ENCODE data around the gene LRMDA. TPM values are rescaled to one million over a fixed set of nuclear protein-coding genes. Genes with fewer than 3 reads are reported as not detected.

Gene LRMDA
- polyA plus RNA-seq, 2 of the 4 experiments (the other 2 are of a cell fraction), result 4.6 to 5.2 TPM

GRCh38 chr10:75443362-75443761 lies 11.9 kb downstream of the LRMDA start:
- 81% methylated on average over 2 of the region's 2 CpGs for WGBS (ENCODE audit: missing lambda C conversion rate)
- TF ChIP-seq FOSB (CRISPR knock-in tag; IDR thresholded peaks at IDR 0.05), result no peak
- no peak for TF ChIP-seq JUN (IDR thresholded peaks at IDR 0.05)
- TF ChIP-seq BHLHE40 (IDR thresholded peaks at IDR 0.05; ENCODE audit: low read depth, low read length), result no peak
- TF ChIP-seq CBX2 (IDR thresholded peaks at IDR 0.05; ENCODE audit: borderline replicate concordance, low read depth), result no peak
- TF ChIP-seq RFX5 (IDR thresholded peaks at IDR 0.05), result no peak
- no peak for TF ChIP-seq HDAC2 (IDR thresholded peaks at IDR 0.05)
- TF ChIP-seq FOXS1 (CRISPR knock-in tag; IDR thresholded peaks at IDR 0.05), result no peak
- no peak for TF ChIP-seq SMC3 (IDR thresholded peaks at IDR 0.05)
- TF ChIP-seq SREBF2 (IDR thresholded peaks at IDR 0.05), result no peak
- TF ChIP-seq CHD4 (IDR thresholded peaks at IDR 0.05; ENCODE audit: borderline replicate concordance), result no peak
- no peak for TF ChIP-seq KDM1A (IDR thresholded peaks at IDR 0.05; ENCODE audit: low read depth)
- TF ChIP-seq CBX8 (IDR thresholded peaks at IDR 0.05), result no peak
- no peak for TF ChIP-seq HEYL (CRISPR knock-in tag; IDR thresholded peaks at IDR 0.05)
- TF ChIP-seq ESRRA (IDR thresholded peaks at IDR 0.05; ENCODE audit: borderline replicate concordance, low read length), result no peak
- no peak for TF ChIP-seq HMGXB4 (CRISPR knock-in tag; IDR thresholded peaks at IDR 0.05; ENCODE audit: borderline replicate concordance)
- no peak for TF ChIP-seq TP53 (CRISPR knock-in tag; IDR thresholded peaks at IDR 0.05)
- H3K9me3 ChIP-seq, result peaks cover 30% of the 10 kb centered on the region
- no peak overlapping the region for H3K4me3 ChIP-seq
- DNase-seq (ENCODE audit: low read depth in 1 of 2, low spot score in 1 of 2) (no peak), ATAC-seq (no peak), FAIRE-seq (no peak)
- no peak overlapping the region for H3K27ac ChIP-seq
- ChIA-PET CTCF (no interaction called here), POLR2A (no interaction called here)
- H3K4me2 ChIP-seq, result no peak overlapping the region
- no peaks in the 10 kb centered on the region for H3K4me1 ChIP-seq

DNA sequence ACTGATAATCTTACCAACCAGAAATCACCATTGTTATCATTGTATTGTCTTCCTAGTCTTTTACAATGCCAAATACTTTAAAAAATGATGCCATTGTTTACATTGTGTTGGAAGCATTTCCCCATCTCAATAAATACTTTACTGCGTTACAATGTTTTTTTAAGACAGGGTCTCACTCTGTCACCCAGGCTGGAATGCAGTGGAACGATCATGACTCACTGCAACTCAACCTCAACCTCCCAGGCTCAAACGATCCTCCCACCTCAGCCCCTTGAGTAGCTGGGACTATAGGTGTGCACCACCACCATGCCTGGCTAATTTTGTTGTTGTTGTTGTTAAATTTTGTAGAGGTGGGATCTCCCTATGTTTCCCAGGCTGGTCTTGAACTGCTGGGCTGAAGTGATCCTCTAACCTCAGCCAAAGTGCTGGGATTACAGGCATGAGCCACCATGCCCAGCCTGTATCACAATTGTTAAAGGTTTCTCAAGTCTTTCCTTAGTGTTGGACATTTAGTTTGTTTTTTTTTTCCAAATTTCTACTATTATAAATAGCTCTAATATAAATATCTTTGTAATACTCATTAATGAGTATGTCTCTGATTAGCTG lies 13.5 kb downstream of the LRMDA start:
- H3K27ac ChIP-seq, result no peak overlapping the region
- ChIA-PET POLR2A (no interaction called here), CTCF (interaction anchor here (1.5 to 1.8 kb wide), 3 partner anchors 10 to 592 kb away, joined by 5 to 6 read pairs (median 5); no protein-coding TSS in a partner anchor)
- no peak for DNase-seq (ENCODE audit: low read depth in 1 of 2, low spot score in 1 of 2)
- H3K4me1 ChIP-seq, result peaks cover 7% of the 10 kb centered on the region; the same call in 1 of the 3 replicates
- no peak for ATAC-seq
- no peak for TF ChIP-seq HEYL (CRISPR knock-in tag; IDR thresholded peaks at IDR 0.05)
- no peak for TF ChIP-seq MAZ (IDR thresholded peaks at IDR 0.05; ENCODE audit: borderline replicate concordance, low read depth, low read length)
- TF ChIP-seq, protein P1, sequence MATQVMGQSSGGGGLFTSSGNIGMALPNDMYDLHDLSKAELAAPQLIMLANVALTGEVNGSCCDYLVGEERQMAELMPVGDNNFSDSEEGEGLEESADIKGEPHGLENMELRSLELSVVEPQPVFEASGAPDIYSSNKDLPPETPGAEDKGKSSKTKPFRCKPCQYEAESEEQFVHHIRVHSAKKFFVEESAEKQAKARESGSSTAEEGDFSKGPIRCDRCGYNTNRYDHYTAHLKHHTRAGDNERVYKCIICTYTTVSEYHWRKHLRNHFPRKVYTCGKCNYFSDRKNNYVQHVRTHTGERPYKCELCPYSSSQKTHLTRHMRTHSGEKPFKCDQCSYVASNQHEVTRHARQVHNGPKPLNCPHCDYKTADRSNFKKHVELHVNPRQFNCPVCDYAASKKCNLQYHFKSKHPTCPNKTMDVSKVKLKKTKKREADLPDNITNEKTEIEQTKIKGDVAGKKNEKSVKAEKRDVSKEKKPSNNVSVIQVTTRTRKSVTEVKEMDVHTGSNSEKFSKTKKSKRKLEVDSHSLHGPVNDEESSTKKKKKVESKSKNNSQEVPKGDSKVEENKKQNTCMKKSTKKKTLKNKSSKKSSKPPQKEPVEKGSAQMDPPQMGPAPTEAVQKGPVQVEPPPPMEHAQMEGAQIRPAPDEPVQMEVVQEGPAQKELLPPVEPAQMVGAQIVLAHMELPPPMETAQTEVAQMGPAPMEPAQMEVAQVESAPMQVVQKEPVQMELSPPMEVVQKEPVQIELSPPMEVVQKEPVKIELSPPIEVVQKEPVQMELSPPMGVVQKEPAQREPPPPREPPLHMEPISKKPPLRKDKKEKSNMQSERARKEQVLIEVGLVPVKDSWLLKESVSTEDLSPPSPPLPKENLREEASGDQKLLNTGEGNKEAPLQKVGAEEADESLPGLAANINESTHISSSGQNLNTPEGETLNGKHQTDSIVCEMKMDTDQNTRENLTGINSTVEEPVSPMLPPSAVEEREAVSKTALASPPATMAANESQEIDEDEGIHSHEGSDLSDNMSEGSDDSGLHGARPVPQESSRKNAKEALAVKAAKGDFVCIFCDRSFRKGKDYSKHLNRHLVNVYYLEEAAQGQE (IDR thresholded peaks at IDR 0.05), result no peak
- TF ChIP-seq FOXS1 (CRISPR knock-in tag; IDR thresholded peaks at IDR 0.05), result no peak
- TF ChIP-seq USF2 (IDR thresholded peaks at IDR 0.05), result no peak
- TF ChIP-seq EHMT2 (IDR thresholded peaks at IDR 0.05; ENCODE audit: low read depth), result no peak
- TF ChIP-seq JUNB (IDR thresholded peaks at IDR 0.05), result no peak
- no peak for TF ChIP-seq ESRRA (IDR thresholded peaks at IDR 0.05; ENCODE audit: borderline replicate concordance, low read length)
- no peak for TF ChIP-seq HOXA7 (CRISPR knock-in tag; IDR thresholded peaks at IDR 0.05)
- no peak for TF ChIP-seq CEBPB (IDR thresholded peaks at IDR 0.05)
- TF ChIP-seq, protein P2, sequence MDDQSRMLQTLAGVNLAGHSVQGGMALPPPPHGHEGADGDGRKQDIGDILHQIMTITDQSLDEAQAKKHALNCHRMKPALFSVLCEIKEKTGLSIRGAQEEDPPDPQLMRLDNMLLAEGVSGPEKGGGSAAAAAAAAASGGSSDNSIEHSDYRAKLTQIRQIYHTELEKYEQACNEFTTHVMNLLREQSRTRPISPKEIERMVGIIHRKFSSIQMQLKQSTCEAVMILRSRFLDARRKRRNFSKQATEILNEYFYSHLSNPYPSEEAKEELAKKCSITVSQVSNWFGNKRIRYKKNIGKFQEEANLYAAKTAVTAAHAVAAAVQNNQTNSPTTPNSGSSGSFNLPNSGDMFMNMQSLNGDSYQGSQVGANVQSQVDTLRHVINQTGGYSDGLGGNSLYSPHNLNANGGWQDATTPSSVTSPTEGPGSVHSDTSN (IDR thresholded peaks at IDR 0.05), result no peak
- TF ChIP-seq TP53 (CRISPR knock-in tag; IDR thresholded peaks at IDR 0.05), result no peak
- TF ChIP-seq KDM5A (IDR thresholded peaks at IDR 0.05), result no peak
- TF ChIP-seq SREBF2 (IDR thresholded peaks at IDR 0.05), result no peak
- TF ChIP-seq PHF8 (IDR thresholded peaks at IDR 0.05; ENCODE audit: borderline replicate concordance, low read depth), result no peak
- no peak for TF ChIP-seq BHLHE40 (IDR thresholded peaks at IDR 0.05; ENCODE audit: low read depth, low read length)
- no peak for TF ChIP-seq FOSL2 (IDR thresholded peaks at IDR 0.05)
- TF ChIP-seq FOSL2 (CRISPR knock-in tag; IDR thresholded peaks at IDR 0.05), result no peak
- no peak for TF ChIP-seq RFX5 (IDR thresholded peaks at IDR 0.05)
- H3K9me3 ChIP-seq, result peaks cover 30% of the 10 kb centered on the region
- no peak overlapping the region for H3K4me2 ChIP-seq
- 24% methylated on average over 3 of the region's 3 CpGs for WGBS (ENCODE audit: missing lambda C conversion rate)
- H3K4me3 ChIP-seq, result no peak overlapping the region
- no peak for FAIRE-seq

All from A549 (cell line).